ENCODE results near the gene CORO2B. TPM values are rescaled to one million over a fixed set of nuclear protein-coding genes. Genes with fewer than 3 reads are reported as not detected.
A peak's percentile ranks its signal among the peaks of the same experiment; 100 is the strongest.

Gene CORO2B
- total and polyA plus RNA-seq, 5 donors from 2014 or later: not detected

DNA sequence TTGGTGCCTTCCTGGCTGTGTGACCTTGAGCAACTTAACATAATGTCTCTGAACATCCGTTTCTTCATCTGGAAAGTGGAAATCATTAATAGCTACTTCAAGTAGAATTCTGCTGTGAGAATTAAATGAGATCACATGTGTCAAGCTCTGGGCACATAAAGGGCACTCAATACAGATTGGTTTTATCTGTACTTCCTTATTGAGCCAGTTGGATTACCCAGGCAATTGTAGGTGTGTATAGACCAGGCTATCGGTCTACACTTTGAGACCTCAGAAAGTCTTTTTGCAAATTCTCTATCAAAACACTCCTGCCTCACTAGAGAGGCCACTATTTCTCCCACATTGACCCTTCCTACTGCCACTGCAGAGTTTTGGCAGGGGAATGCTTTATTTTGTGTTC lies 194.2 kb downstream of the CORO2B start:
- DNase-seq (no peak), ATAC-seq (ENCODE audit: low read depth in 2 of 2) (no peak)
- peaks cover 0 to 1% (median 0%) of the 10 kb centered on the region in 7 donors for H3K9me3 Mint-ChIP-seq
- Histone ChIP-seq H3K4me3 (ENCODE audit: low read depth, low read length) (no peak overlapping the region), H3K27me3 (ENCODE audit: control insufficient read depth, insufficient read depth, low read length) (no peaks in the 10 kb centered on the region), H3K27ac (ENCODE audit: insufficient read depth, low read length, poor library complexity, severe bottlenecking) (no peak overlapping the region), H3K36me3 (ENCODE audit: control insufficient read depth, insufficient read depth, low read length) (peaks cover 3% of the 10 kb centered on the region), H3K4me1 (ENCODE audit: control insufficient read depth, insufficient read depth, low read length, poor library complexity, severe bottlenecking) (no peaks in the 10 kb centered on the region), H3K9me3 (ENCODE audit: control insufficient read depth in 2 of 2, low read length in 2 of 2) (no peaks in the 10 kb centered on the region)
- no peaks in the 10 kb centered on the region for H3K36me3 Mint-ChIP-seq
- H3K27ac Mint-ChIP-seq: no peak overlapping the region
- H3K4me1 Mint-ChIP-seq: peaks cover 0 to 3% (median 0%) of the 10 kb centered on the region in 4 donors
- H3K4me3 Mint-ChIP-seq: no peak overlapping the region
- H3K27me3 Mint-ChIP-seq: peaks cover 23% of the 10 kb centered on the region

DNA sequence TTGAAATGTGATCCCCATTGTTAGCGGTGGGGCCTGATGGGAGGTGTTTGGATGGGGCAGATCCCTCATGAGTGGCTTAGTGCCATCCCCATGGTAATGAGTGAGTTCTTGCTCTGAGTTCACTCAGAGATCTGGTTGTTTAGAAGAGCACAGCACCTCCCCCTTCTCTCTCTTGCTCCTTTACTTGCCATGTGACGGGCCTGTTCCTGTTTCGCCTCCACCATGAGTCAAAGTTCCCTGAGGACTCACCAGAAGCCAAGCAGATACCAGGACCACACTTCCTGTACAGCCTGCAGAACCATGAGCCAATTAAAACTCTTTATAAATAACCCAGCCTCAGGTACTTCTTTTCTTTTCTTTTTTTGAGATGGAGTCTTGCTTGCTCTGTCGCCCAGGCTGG lies 195.3 kb downstream of the CORO2B start:
- H3K27me3 Mint-ChIP-seq: peaks cover 17% of the 10 kb centered on the region
- no peaks in the 10 kb centered on the region for H3K9me3 ChIP-seq (ENCODE audit: control insufficient read depth in 2 of 2, low read length in 2 of 2)
- no peak overlapping the region for H3K27ac ChIP-seq (ENCODE audit: insufficient read depth, low read length, poor library complexity, severe bottlenecking)
- no peaks in the 10 kb centered on the region for H3K27me3 ChIP-seq (ENCODE audit: control insufficient read depth, insufficient read depth, low read length)
- peaks cover 7% of the 10 kb centered on the region for H3K36me3 ChIP-seq (ENCODE audit: control insufficient read depth, insufficient read depth, low read length)
- no peaks in the 10 kb centered on the region for H3K36me3 Mint-ChIP-seq
- no peaks in the 10 kb centered on the region for H3K4me1 ChIP-seq (ENCODE audit: control insufficient read depth, insufficient read depth, low read length, poor library complexity, severe bottlenecking)
- H3K4me3 ChIP-seq (ENCODE audit: low read depth, low read length): no peak overlapping the region
- peaks cover 0 to 1% (median 0%) of the 10 kb centered on the region in 7 donors for H3K9me3 Mint-ChIP-seq
- H3K4me3 Mint-ChIP-seq: no peak overlapping the region
- ATAC-seq (ENCODE audit: low read depth in 2 of 2) (no peak), DNase-seq (no peak)
- H3K4me1 Mint-ChIP-seq: peaks cover 0 to 7% (median 0%) of the 10 kb centered on the region in 4 donors
- H3K27ac Mint-ChIP-seq: no peak overlapping the region

DNA sequence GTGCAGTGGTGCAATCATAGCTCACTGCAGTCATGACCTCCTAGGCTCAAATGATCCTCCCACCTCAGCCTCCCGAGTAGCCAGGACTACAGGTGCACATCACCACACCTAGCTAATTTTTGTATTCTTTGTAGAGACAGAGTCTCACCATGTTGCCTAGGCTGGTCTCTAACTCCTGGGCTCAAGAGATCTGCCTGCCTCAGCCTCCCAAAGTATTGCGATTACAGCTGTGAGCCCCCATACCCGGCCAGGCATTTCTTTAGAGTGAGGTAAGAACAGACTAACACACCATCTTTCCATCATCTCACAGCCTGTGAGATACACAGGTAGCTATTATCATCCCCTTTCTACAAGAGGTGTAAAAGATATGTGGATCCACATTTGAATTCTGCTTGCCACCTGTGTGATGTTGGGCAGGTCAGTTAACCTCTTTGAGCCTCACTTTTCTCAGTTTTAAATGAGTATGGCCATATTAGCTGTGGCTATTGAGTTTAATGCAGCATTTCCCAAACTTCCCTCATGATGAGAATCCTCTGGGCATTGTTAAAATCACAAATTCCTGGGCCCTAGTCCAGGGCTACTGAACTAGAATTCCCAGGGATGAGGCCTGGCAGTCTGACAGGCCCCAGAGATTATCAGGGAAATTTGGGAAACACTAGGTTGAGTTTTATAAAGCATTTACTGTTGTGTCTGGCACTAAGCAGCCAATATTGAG lies 195.9 kb downstream of the CORO2B start:
- no peak overlapping the region for H3K27ac Mint-ChIP-seq
- no peak overlapping the region for H3K4me3 Mint-ChIP-seq
- Histone ChIP-seq H3K4me3 (ENCODE audit: low read depth, low read length) (no peak overlapping the region), H3K27ac (ENCODE audit: insufficient read depth, low read length, poor library complexity, severe bottlenecking) (no peak overlapping the region), H3K36me3 (ENCODE audit: control insufficient read depth, insufficient read depth, low read length) (peaks cover 10% of the 10 kb centered on the region), H3K9me3 (ENCODE audit: control insufficient read depth in 2 of 2, low read length in 2 of 2) (no peaks in the 10 kb centered on the region), H3K27me3 (ENCODE audit: control insufficient read depth, insufficient read depth, low read length) (no peaks in the 10 kb centered on the region), H3K4me1 (ENCODE audit: control insufficient read depth, insufficient read depth, low read length, poor library complexity, severe bottlenecking) (no peaks in the 10 kb centered on the region)
- H3K27me3 Mint-ChIP-seq: peaks cover 12% of the 10 kb centered on the region
- peaks cover 0 to 7% (median 0%) of the 10 kb centered on the region in 4 donors for H3K4me1 Mint-ChIP-seq
- ATAC-seq (ENCODE audit: low read depth in 2 of 2) (no peak), DNase-seq (no peak)
- H3K36me3 Mint-ChIP-seq: no peaks in the 10 kb centered on the region
- peaks cover 0 to 1% (median 0%) of the 10 kb centered on the region in 7 donors for H3K9me3 Mint-ChIP-seq

DNA sequence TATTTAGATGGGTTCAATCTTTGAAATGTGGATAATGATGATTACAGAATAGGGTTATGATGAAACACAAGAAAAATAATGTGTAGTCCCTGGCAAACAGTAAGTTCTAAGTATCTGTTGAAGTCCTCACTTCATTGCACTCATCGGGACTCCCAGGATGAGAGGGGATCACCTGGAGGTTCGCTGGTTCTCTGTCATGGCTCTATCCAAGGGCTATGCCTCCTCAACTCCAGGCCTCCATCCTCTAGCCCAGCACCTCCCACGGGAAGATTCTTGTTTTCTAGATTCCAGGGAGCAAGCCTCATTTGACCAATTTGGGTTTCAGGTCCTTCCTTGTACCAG lies 196.4 kb downstream of the CORO2B start:
- no peaks in the 10 kb centered on the region for H3K27me3 ChIP-seq (ENCODE audit: control insufficient read depth, insufficient read depth, low read length)
- Mint-ChIP-seq H3K27ac (no peak overlapping the region), H3K36me3 (no peaks in the 10 kb centered on the region), H3K4me3 (no peak overlapping the region), H3K4me1 (peaks cover 0 to 7% (median 0%) of the 10 kb centered on the region in 4 donors), H3K9me3 (peaks cover 0 to 1% (median 0%) of the 10 kb centered on the region in 7 donors), H3K27me3 (peaks cover 11% of the 10 kb centered on the region)
- no peak for DNase-seq
- no peak overlapping the region for H3K27ac ChIP-seq (ENCODE audit: insufficient read depth, low read length, poor library complexity, severe bottlenecking)
- H3K4me1 ChIP-seq (ENCODE audit: control insufficient read depth, insufficient read depth, low read length, poor library complexity, severe bottlenecking): no peaks in the 10 kb centered on the region
- H3K4me3 ChIP-seq (ENCODE audit: low read depth, low read length): no peak overlapping the region
- H3K9me3 ChIP-seq (ENCODE audit: control insufficient read depth in 2 of 2, low read length in 2 of 2): no peaks in the 10 kb centered on the region
- ATAC-seq (ENCODE audit: low read depth in 2 of 2): no peak
- peaks cover 13% of the 10 kb centered on the region for H3K36me3 ChIP-seq (ENCODE audit: control insufficient read depth, insufficient read depth, low read length)

DNA sequence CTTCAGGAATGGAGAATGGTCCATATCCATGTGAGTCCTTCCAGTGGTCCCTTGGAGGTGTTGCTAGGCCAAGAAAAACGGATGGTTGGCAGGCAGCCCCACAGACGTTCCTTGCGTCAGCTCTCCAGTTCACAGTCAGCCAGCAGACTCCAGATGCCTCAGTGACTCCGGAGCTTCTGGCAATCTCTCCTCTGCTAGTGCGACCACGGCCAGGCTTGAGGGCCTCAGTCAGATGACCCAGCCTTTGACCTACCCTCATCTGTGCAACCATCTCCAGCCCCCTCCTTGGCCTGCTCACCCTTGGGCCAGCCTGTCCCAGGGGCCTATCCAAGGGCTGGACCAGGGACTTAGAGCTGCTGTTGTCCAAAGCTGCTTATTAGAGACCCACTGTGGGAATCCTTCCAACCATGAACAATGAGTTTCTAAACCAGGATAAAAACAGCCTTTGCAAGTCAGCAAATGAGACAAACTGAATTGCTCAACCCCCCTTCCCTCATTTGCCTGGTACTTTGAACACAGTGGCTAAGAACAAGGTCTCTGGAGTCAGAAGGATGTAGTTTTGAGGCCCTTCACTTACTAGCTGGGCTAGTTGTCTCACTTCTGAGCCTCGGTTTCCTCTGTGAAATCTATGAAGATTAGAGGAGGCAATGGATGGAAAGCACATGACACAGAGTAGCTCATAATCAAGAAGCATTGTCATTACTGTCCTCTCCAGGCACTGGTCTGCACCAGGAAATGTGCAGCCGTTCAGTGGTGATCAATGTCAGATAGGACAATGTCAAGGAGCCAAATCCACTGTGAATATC lies 197.1 kb downstream of the CORO2B start:
- H3K27me3 ChIP-seq (ENCODE audit: control insufficient read depth, insufficient read depth, low read length): no peaks in the 10 kb centered on the region
- DNase-seq (no peak), ATAC-seq (ENCODE audit: low read depth in 2 of 2) (no peak)
- H3K9me3 ChIP-seq (ENCODE audit: control insufficient read depth in 2 of 2, low read length in 2 of 2): no peaks in the 10 kb centered on the region
- Mint-ChIP-seq H3K27ac (peak overlapping the region in 1 of 3 donors; percentile 49), H3K4me3 (no peak overlapping the region), H3K36me3 (no peaks in the 10 kb centered on the region), H3K9me3 (peaks cover 0 to 1% (median 0%) of the 10 kb centered on the region in 7 donors), H3K27me3 (peaks cover 11% of the 10 kb centered on the region), H3K4me1 (peaks cover 0 to 7% (median 0%) of the 10 kb centered on the region in 4 donors)
- no peaks in the 10 kb centered on the region for H3K4me1 ChIP-seq (ENCODE audit: control insufficient read depth, insufficient read depth, low read length, poor library complexity, severe bottlenecking)
- H3K36me3 ChIP-seq (ENCODE audit: control insufficient read depth, insufficient read depth, low read length): peaks cover 20% of the 10 kb centered on the region
- no peak overlapping the region for H3K4me3 ChIP-seq (ENCODE audit: low read depth, low read length)
- H3K27ac ChIP-seq (ENCODE audit: insufficient read depth, low read length, poor library complexity, severe bottlenecking): no peak overlapping the region

DNA sequence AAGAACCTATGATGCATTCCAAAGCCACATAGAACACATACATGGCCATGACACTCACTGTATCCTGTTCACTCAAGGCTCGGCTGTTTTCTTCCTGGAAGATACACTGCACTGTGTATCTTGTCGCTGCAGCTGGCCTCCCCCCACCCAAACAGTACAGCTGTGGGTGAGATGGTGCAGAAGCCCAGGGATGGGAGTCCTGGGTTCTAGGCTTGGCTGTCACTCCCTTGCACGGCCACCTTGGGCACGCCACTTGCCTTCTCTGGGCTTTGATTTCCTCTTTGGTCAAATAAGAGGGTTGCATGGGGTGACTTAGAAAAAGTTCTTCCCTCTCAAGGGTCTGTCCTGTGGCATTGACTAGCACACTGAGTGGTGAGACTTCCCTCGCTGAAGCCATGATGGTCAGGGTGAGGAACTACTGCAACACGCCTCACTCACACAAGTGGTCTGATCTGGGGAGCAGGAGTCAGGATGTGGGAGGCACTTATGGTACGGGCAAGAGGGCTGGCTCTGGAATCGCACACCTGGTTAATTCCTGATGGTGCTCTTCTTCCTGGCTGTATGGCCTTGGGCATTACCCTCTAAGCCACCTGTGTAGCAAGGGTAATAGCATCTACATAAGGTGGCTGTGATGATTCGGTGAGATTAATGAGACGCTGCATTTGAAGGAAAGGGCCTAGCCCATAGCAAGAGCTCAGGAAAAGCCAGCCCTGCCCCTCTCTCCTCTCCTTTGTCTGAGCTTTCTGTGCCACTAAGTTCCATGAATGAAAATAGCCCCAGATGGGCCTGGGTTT lies 197.9 kb downstream of the CORO2B start:
- no peak overlapping the region for H3K4me3 ChIP-seq (ENCODE audit: low read depth, low read length)
- no peak overlapping the region for H3K27ac ChIP-seq (ENCODE audit: insufficient read depth, low read length, poor library complexity, severe bottlenecking)
- H3K36me3 Mint-ChIP-seq: peaks cover under 1% of the 10 kb centered on the region
- peaks cover 11% of the 10 kb centered on the region for H3K27me3 Mint-ChIP-seq
- H3K27ac Mint-ChIP-seq: peak overlapping the region; percentile 42 to 85 (median 79)
- peaks cover 22% of the 10 kb centered on the region for H3K36me3 ChIP-seq (ENCODE audit: control insufficient read depth, insufficient read depth, low read length)
- ATAC-seq (ENCODE audit: low read depth in 2 of 2) (no peak), DNase-seq (no peak)
- peaks cover 3% of the 10 kb centered on the region for H3K4me1 ChIP-seq (ENCODE audit: control insufficient read depth, insufficient read depth, low read length, poor library complexity, severe bottlenecking)
- no peaks in the 10 kb centered on the region for H3K9me3 Mint-ChIP-seq
- H3K9me3 ChIP-seq (ENCODE audit: control insufficient read depth in 2 of 2, low read length in 2 of 2): no peaks in the 10 kb centered on the region
- H3K4me1 Mint-ChIP-seq: peaks cover 0 to 7% (median 1%) of the 10 kb centered on the region in 4 donors
- no peaks in the 10 kb centered on the region for H3K27me3 ChIP-seq (ENCODE audit: control insufficient read depth, insufficient read depth, low read length)
- H3K4me3 Mint-ChIP-seq: no peak overlapping the region
